Colonic mucosa (tissue), 4 donors: ENCODE data around the gene FTO. TPM values are rescaled to one million over a fixed set of nuclear protein-coding genes. Genes with fewer than 3 reads are reported as not detected.

Experiments used
- DNase-seq: peaks from one replicate; pipeline ENCODE4 v3.0.0-alpha.2; 2020
- H3K27ac ChIP-seq: fragments of 200-600 bp; one replicate; pipeline ENCODE4 v1.8.0; 2021
- H3K27me3 ChIP-seq: fragments of 200-600 bp; one replicate; pipeline ENCODE4 v1.8.0; 2021
- H3K36me3 ChIP-seq: fragments of 200-600 bp; one replicate; pipeline ENCODE4 v1.8.0; 2021
- H3K4me1 ChIP-seq: fragments of 200-600 bp; one replicate; pipeline ENCODE4 v1.8.0; 2021; ENCODE audit warnings: mild to moderate bottlenecking
- H3K4me3 ChIP-seq: fragments of 200-600 bp; one replicate; pipeline ENCODE4 v1.8.0; 2021
- H3K9ac ChIP-seq, 2 donors: one replicate each; pipeline ENCODE4 v1.7.0; 2013; ENCODE audit warnings: control low read depth in 2 of 2, low read depth in 2 of 2, low read length in 2 of 2
- H3K9me3 ChIP-seq: fragments of 200-600 bp; one replicate; pipeline ENCODE4 v1.8.0; 2021
- CTCF ChIP-seq: fragments of 200-600 bp; IDR thresholded peaks from one replicate; pipeline ENCODE4 v1.8.0; 2022; ENCODE audit warnings: antibody characterized with exemption, mild to moderate bottlenecking
- intact Hi-C: fragments of 100-400 bp; cut with DNase I; formaldehyde crosslinking; loops from one replicate; pipeline ENCODE4 v1.14.1; 2022
- total RNA-seq, 2 donors: library from RNA; stranded (reverse); fragmentation: NEBNext Ultra II Directional in 1 of 2; extraction: Animal tissue kit (Norgen Biotek cat#: 25700) in 1 of 2; gene quantifications; one replicate each; pipeline ENCODE4 v1.2.1, GENCODE V29; 2021
- donor health status: healthy.
- donor health status: DM: no; HTN: no; CAD: no.
- donor health status: DM: no; HTN: no; CAD: no.

FTO gene
- total RNA-seq, 2 donors from 2014 or later = 38.3 to 39.2 TPM

GRCh38 chr16:53780051-53780450 is 76.1 kb downstream of the FTO start:
- no peak overlapping the region for H3K9ac ChIP-seq
- peaks cover 5% of the 10 kb centered on the region for H3K4me1 ChIP-seq
- no peak for TF ChIP-seq CTCF
- H3K27ac ChIP-seq = no peak overlapping the region
- no peak overlapping the region for H3K4me3 ChIP-seq
- no peaks in the 10 kb centered on the region for H3K9me3 ChIP-seq
- no peaks in the 10 kb centered on the region for H3K27me3 ChIP-seq
- DNase-seq = peak; percentile 54
- intact Hi-C loops = no loop called here
- no peaks in the 10 kb centered on the region for H3K36me3 ChIP-seq

- DNase-seq = no peak
- TF ChIP-seq CTCF = no peak
- no peak overlapping the region for H3K4me3 ChIP-seq
- intact Hi-C loops = no loop called here
- no peaks in the 10 kb centered on the region for H3K36me3 ChIP-seq
- H3K4me1 ChIP-seq = peaks cover 5% of the 10 kb centered on the region
- H3K9ac ChIP-seq = no peak overlapping the region
- H3K9me3 ChIP-seq = no peaks in the 10 kb centered on the region
- no peaks in the 10 kb centered on the region for H3K27me3 ChIP-seq
- H3K27ac ChIP-seq = no peak overlapping the region
Measured at GRCh38 chr16:53781023-53781605, 77.2 kb downstream of the FTO start.

DNA sequence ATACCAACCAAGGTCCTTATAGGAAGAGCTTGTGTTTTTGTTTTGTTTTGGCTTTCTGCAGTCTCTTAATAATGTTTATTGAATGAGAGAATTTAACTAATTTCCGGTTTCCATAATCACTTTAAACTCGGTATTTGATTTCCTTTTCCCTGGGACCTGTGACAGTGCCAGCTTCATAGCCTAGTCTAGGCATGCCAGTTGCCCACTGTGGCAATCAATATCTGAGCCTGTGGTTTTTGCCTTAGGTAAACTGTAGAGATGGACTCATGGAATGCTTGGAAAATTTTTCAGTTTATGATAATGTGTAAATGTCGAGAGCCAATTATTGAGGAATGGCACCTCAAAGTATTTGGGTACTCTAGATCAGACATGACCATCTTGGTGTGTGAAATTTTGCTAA is 78.2 kb downstream of the FTO start:
- Histone ChIP-seq H3K27me3 (no peaks in the 10 kb centered on the region), H3K27ac (no peak overlapping the region), H3K4me3 (no peak overlapping the region), H3K4me1 (peaks cover 5% of the 10 kb centered on the region), H3K9me3 (no peaks in the 10 kb centered on the region), H3K9ac (no peak overlapping the region), H3K36me3 (no peaks in the 10 kb centered on the region)
- intact Hi-C loops = no loop called here
- no peak for TF ChIP-seq CTCF
- DNase-seq = no peak

DNA sequence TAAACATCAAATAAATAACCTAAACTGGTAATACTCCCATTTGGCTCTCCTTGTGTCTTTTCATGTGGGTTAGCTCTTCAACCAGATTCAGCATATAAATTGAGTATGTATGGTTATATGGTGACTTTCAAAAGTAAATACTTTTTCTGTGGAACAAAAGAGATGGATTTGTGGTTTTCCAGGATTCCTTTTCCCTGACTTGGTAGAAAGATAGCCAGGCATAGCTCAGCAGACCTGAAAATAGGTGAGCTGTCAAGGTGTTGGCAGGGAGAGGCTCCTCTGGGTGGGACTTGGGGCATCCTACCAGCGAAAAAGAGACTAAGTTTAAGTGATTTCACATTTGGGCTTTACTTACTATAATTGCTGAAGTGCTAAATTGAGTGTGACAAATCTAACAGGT is 80.3 kb downstream of the FTO start:
- no peak overlapping the region for H3K27ac ChIP-seq
- DNase-seq = no peak
- intact Hi-C loops = no loop called here
- H3K36me3 ChIP-seq = no peaks in the 10 kb centered on the region
- no peak overlapping the region for H3K4me3 ChIP-seq
- H3K9me3 ChIP-seq = no peaks in the 10 kb centered on the region
- peaks cover 5% of the 10 kb centered on the region for H3K4me1 ChIP-seq
- no peaks in the 10 kb centered on the region for H3K27me3 ChIP-seq
- H3K9ac ChIP-seq = no peak overlapping the region
- no peak for TF ChIP-seq CTCF

GRCh38 chr16:53785044-53785443 is 81.1 kb downstream of the FTO start:
- Histone ChIP-seq H3K27me3 (no peaks in the 10 kb centered on the region), H3K4me1 (peaks cover under 1% of the 10 kb centered on the region), H3K9ac (no peak overlapping the region), H3K4me3 (no peak overlapping the region), H3K27ac (no peak overlapping the region), H3K9me3 (no peaks in the 10 kb centered on the region), H3K36me3 (no peaks in the 10 kb centered on the region)
- TF ChIP-seq CTCF = no peak
- intact Hi-C loops = no loop called here
- no peak for DNase-seq
